GM12801 (cell line): ENCODE results near the gene CROCC2.

Experiments used
- CTCF ChIP-seq: IDR thresholded peaks from one replicate; pipeline ENCODE4 v1.5.1; 2011; ENCODE audit warnings: control low read depth; ENCODE audit not compliant: insufficient read length; ENCODE audit errors: extremely low read depth

The CROCC2 gene

GRCh38 chr2:240919786-240920782 is 13.9 kb downstream of the CROCC2 start:
- no peak for TF ChIP-seq CTCF

- TF ChIP-seq CTCF = no peak
These were observed 14.7 kb downstream of the CROCC2 start for GRCh38 chr2:240920783-240921231.

- TF ChIP-seq CTCF = no peak
These were observed 15.3 kb downstream of the CROCC2 start for GRCh38 chr2:240921311-240921994.

- TF ChIP-seq CTCF = no peak
These were observed 15.8 kb downstream of the CROCC2 start for GRCh38 chr2:240921995-240922244.

- no peak for TF ChIP-seq CTCF
These were observed 16.3 kb downstream of the CROCC2 start for GRCh38 chr2:240922245-240922981.

GRCh38 chr2:240922982-240923537 is 16.9 kb downstream of the CROCC2 start:
- TF ChIP-seq CTCF = no peak

- TF ChIP-seq CTCF = no peak
These were observed 19.0 kb downstream of the CROCC2 start for GRCh38 chr2:240925191-240925567.
